CD14-positive monocyte (primary cell): ENCODE measurements around the gene RNASE12. TPM values are rescaled to one million over a fixed set of nuclear protein-coding genes. Genes with fewer than 3 reads are reported as not detected.

ENCODE experiments used
- DNase-seq, 3 donors: peaks; one replicate each; pipeline ENCODE4 v3.0.0-alpha.2; 2011 to 2022
- H2AFZ ChIP-seq: 2 replicates; pipeline ENCODE4 v1.6.0; 2012; ENCODE audit warnings: mild to moderate bottlenecking, low read depth, low read length, inconsistent platforms; ENCODE audit not compliant: insufficient read depth, poor library complexity, severe bottlenecking
- H3K27ac ChIP-seq, 2 donors: 1 replicate in 1 of 2; 2 replicates in 1 of 2; pipeline ENCODE4 v1.5.1; 2012 to 2013; ENCODE audit warnings: low read length in 2 of 2, control low read depth in 1 of 2, inconsistent platforms in 1 of 2, low read depth in 1 of 2, mild to moderate bottlenecking in 1 of 2
- H3K27me3 ChIP-seq, 2 donors: one replicate each; pipeline versions ENCODE4 v1.6.0 to v1.6.1; 2011 to 2013; ENCODE audit warnings: low read length in 2 of 2; ENCODE audit not compliant: control insufficient read depth in 2 of 2, insufficient read depth in 2 of 2
- H3K36me3 ChIP-seq, 2 donors: replicated peaks in 1 of 2; 1 replicate in 1 of 2; 2 replicates in 1 of 2; pipeline versions ENCODE4 v1.5.1 to v1.6.1; 2012 to 2013; ENCODE audit warnings: low read length in 2 of 2, control low read depth in 1 of 2, inconsistent platforms in 1 of 2, mild to moderate bottlenecking in 1 of 2; ENCODE audit not compliant: insufficient read depth in 2 of 2, control insufficient read depth in 1 of 2
- H3K4me1 ChIP-seq, 2 donors: 1 replicate in 1 of 2; 2 replicates in 1 of 2; pipeline versions ENCODE4 v1.5.1 to v1.6.1; 2012 to 2013; ENCODE audit warnings: low read length in 2 of 2, control low read depth in 1 of 2, inconsistent platforms in 1 of 2, mild to moderate bottlenecking in 1 of 2, moderate library complexity in 1 of 2; ENCODE audit not compliant: insufficient read depth in 2 of 2, control insufficient read depth in 1 of 2
- H3K4me2 ChIP-seq: replicated peaks from 2 replicates; pipeline ENCODE3; 2012; ENCODE audit warnings: low read length, moderate library complexity, mild to moderate bottlenecking; ENCODE audit not compliant: poor library complexity, severe bottlenecking; ENCODE audit errors: extremely low read depth
- H3K4me3 ChIP-seq, 3 experiments: fragments of 200-600 bp in 1 of 3; sonication (generic) in 1 of 3; replicated peaks in 1 of 3; 1 replicate in 2 of 3; 2 replicates in 1 of 3; pipeline ENCODE4 v1.5.1; 2011 to 2013; ENCODE audit warnings: low read length in 3 of 3, mild to moderate bottlenecking in 3 of 3, control low read depth in 2 of 3, low read depth in 2 of 3, inconsistent platforms in 1 of 3, moderate library complexity in 1 of 3
- H3K79me2 ChIP-seq: 2 replicates; pipeline ENCODE4 v1.6.0; 2012; ENCODE audit warnings: mild to moderate bottlenecking, control low read depth, inconsistent platforms, low read length, moderate library complexity; ENCODE audit not compliant: insufficient read depth
- H3K9ac ChIP-seq: 2 replicates; pipeline ENCODE4 v1.6.0; 2017; ENCODE audit warnings: low read length, mild to moderate bottlenecking; ENCODE audit not compliant: insufficient read depth, poor library complexity, severe bottlenecking
- H3K9me3 ChIP-seq, 2 donors: replicated peaks in 1 of 2; 1 replicate in 1 of 2; 2 replicates in 1 of 2; pipeline versions ENCODE4 v1.5.1 to v1.6.1; 2012 to 2013; ENCODE audit warnings: low read length in 2 of 2, control low read depth in 1 of 2; ENCODE audit not compliant: control insufficient read depth in 1 of 2, insufficient read depth in 1 of 2
- H4K20me1 ChIP-seq: 2 replicates; pipeline ENCODE4 v1.6.0; 2012; ENCODE audit warnings: mild to moderate bottlenecking, low read length, control low read depth, moderate library complexity; ENCODE audit not compliant: insufficient read depth
- H3K27ac Mint-ChIP-seq, 7 donors: one replicate each; pipeline ENCODE4 v1.8.0; 2020; ENCODE audit warnings: mild to moderate bottlenecking in 7 of 7, mixed read lengths in 7 of 7, moderate library complexity in 6 of 7, inconsistent platforms in 2 of 7
- H3K27me3 Mint-ChIP-seq, 3 donors: one replicate each; pipeline ENCODE4 v1.8.0; 2021 to 2022; ENCODE audit warnings: low read depth in 3 of 3, mild to moderate bottlenecking in 3 of 3, mixed read lengths in 3 of 3, moderate library complexity in 3 of 3, inconsistent platforms in 1 of 3
- H3K36me3 Mint-ChIP-seq, 2 donors: one replicate each; pipeline ENCODE4 v1.8.0; 2020; ENCODE audit warnings: mixed read lengths in 2 of 2, inconsistent platforms in 1 of 2, mild to moderate bottlenecking in 1 of 2
- H3K4me1 Mint-ChIP-seq: one replicate; pipeline ENCODE4 v1.8.0; 2020; ENCODE audit warnings: mild to moderate bottlenecking, mixed read lengths
- H3K4me3 Mint-ChIP-seq, 2 donors: one replicate each; pipeline ENCODE4 v1.8.0; 2020; ENCODE audit warnings: mild to moderate bottlenecking in 2 of 2, mixed read lengths in 2 of 2, moderate library complexity in 1 of 2
- H3K9me3 Mint-ChIP-seq, 7 donors: one replicate each; pipeline ENCODE4 v1.8.0; 2020 to 2022; ENCODE audit warnings: mixed read lengths in 7 of 7, mild to moderate bottlenecking in 6 of 7, moderate library complexity in 6 of 7, inconsistent platforms in 2 of 7
- CTCF ChIP-seq: fragments of 200-600 bp; IDR thresholded peaks from one replicate; pipeline ENCODE4 v1.8.0; 2022; ENCODE audit warnings: antibody characterized with exemption, mild to moderate bottlenecking
- WGBS: methylation state at CpG from one replicate; pipeline ENCODE4 v1.1.5; 2013; ENCODE audit warnings: missing lambda C conversion rate; ENCODE audit not compliant: insufficient coverage; 5-methylcytosine and 5-hydroxymethylcytosine counted together
- intact Hi-C, 2 donors: fragments of 100-400 bp; cut with micrococcal nuclease; formaldehyde crosslinking; loops; one replicate each; pipeline versions ENCODE4 v1.15.0 to v1.15.1; 2023
- polyA plus RNA-seq, 3 donors: library from polyadenylated mRNA; depleted of rRNA in 1 of 3; unstranded in 2 of 3; stranded (reverse) in 1 of 3; fragments of 300-500 nt in 2 of 3; fragments of >200 nt in 1 of 3; fragmentation: Illumina TruSeq in 2 of 3; gene quantifications; 1 replicate in 2 of 3; 2 replicates in 1 of 3; pipeline ENCODE4 v1.2.3, GENCODE V29; 2012 to 2021

Gene RNASE12
- polyA plus RNA-seq, 3 donors = not detected

- Histone ChIP-seq H3K4me2 (no peak overlapping the region), H3K9me3 (no peaks in the 10 kb centered on the region), H3K36me3 (no peaks in the 10 kb centered on the region), H3K9ac (no peak overlapping the region), H3K4me3 (no peak overlapping the region), H4K20me1 (no peaks in the 10 kb centered on the region), H3K79me2 (no peaks in the 10 kb centered on the region), H3K27me3 (no peaks in the 10 kb centered on the region), H3K4me1 (peaks cover 42% of the 10 kb centered on the region in 2 donors), H2AFZ (no peak overlapping the region), H3K27ac (no peak overlapping the region)
- H3K27me3 Mint-ChIP-seq = no peaks in the 10 kb centered on the region
- no peak for TF ChIP-seq CTCF
- H3K4me3 Mint-ChIP-seq = no peak overlapping the region
- intact Hi-C loops = loop anchor here in 1 of 2 donors (5.0 to 10.0 kb wide), 3 partner anchors 174 to 269 kb away; partner anchors contain the start of genes PARP2 and RNASE6
- no peak for DNase-seq
- H3K9me3 Mint-ChIP-seq = no peaks in the 10 kb centered on the region
- H3K36me3 Mint-ChIP-seq = no peaks in the 10 kb centered on the region
- H3K4me1 Mint-ChIP-seq = no peaks in the 10 kb centered on the region
- WGBS = 76% methylated on average over 4 of the region's 4 CpGs
- H3K27ac Mint-ChIP-seq = no peak overlapping the region
Observed at GRCh38 chr14:20611277-20611676, 20.1 kb upstream of the RNASE12 start.

- Histone ChIP-seq H3K4me2 (peak overlapping the region; percentile 98), H3K9ac (peak overlapping the region; percentile 39), H3K4me1 (peaks cover 42% of the 10 kb centered on the region in 2 donors), H3K27ac (no peak overlapping the region), H4K20me1 (no peaks in the 10 kb centered on the region), H2AFZ (peak overlapping the region; percentile 84), H3K36me3 (no peaks in the 10 kb centered on the region), H3K4me3 (peak overlapping the region; percentile 61 to 91 (median 65)), H3K9me3 (no peaks in the 10 kb centered on the region), H3K27me3 (no peaks in the 10 kb centered on the region), H3K79me2 (no peaks in the 10 kb centered on the region)
- peak; percentile 54 to 71 (median 66) for DNase-seq
- H3K27ac Mint-ChIP-seq = no peak overlapping the region
- no peak overlapping the region for H3K4me3 Mint-ChIP-seq
- WGBS = 2% methylated on average over 14 of the region's 27 CpGs
- H3K36me3 Mint-ChIP-seq = no peaks in the 10 kb centered on the region
- H3K27me3 Mint-ChIP-seq = no peaks in the 10 kb centered on the region
- no peaks in the 10 kb centered on the region for H3K4me1 Mint-ChIP-seq
- H3K9me3 Mint-ChIP-seq = no peaks in the 10 kb centered on the region
- intact Hi-C loops = loop anchor here in 1 of 2 donors (5.0 to 10.0 kb wide), 3 partner anchors 175 to 268 kb away; partner anchors contain the start of genes PARP2 and RNASE6
- no peak for TF ChIP-seq CTCF
Observed at GRCh38 chr14:20610002-20610765, 19.0 kb upstream of the RNASE12 start.
